ENCODE data around the gene KCNMA1. TPM values are rescaled to one million over a fixed set of nuclear protein-coding genes. Genes with fewer than 3 reads are reported as not detected.

KCNMA1 gene
- polyA plus RNA-seq, 1 donor from 2014 or later = 60.8 TPM

GRCh38 chr10:77015360-77015759 is 622.2 kb downstream of the KCNMA1 start:
- H3K9me3 ChIP-seq (ENCODE audit: low read length) = no peaks in the 10 kb centered on the region
- H3K27ac ChIP-seq (ENCODE audit: low read length) = no peak overlapping the region
- TF ChIP-seq REST (IDR thresholded peaks at IDR 0.05; ENCODE audit: borderline replicate concordance) (no peak), CTCF (IDR thresholded peaks at IDR 0.05; ENCODE audit: poor library complexity, severe bottlenecking) (no peak), SMC3 (conservative IDR thresholded peaks at IDR 0.05; ENCODE audit: poor library complexity) (no peak)
- no peak overlapping the region for H3K9ac ChIP-seq (ENCODE audit: low read length)
- no peaks in the 10 kb centered on the region for H3K79me2 ChIP-seq (replicated peaks; ENCODE audit: insufficient read depth, low read length)
- no peaks in the 10 kb centered on the region for H3K27me3 ChIP-seq (ENCODE audit: insufficient read depth, low read depth, low read length)
- H3K4me2 ChIP-seq (ENCODE audit: low read length) = no peak overlapping the region
- H3K4me3 ChIP-seq (ENCODE audit: low read length) = no peak overlapping the region
- H3K36me3 ChIP-seq (ENCODE audit: insufficient read depth, low read length) = no peaks in the 10 kb centered on the region
- H4K20me1 ChIP-seq (ENCODE audit: insufficient read depth) = no peaks in the 10 kb centered on the region
- H3K9me2 ChIP-seq (ENCODE audit: insufficient read depth, low read length) = no peaks in the 10 kb centered on the region
- H2AFZ ChIP-seq (ENCODE audit: low read depth, low read length) = no peak overlapping the region
- H3F3A ChIP-seq (ENCODE audit: insufficient read depth, low read length, poor library complexity, severe bottlenecking) = no peaks in the 10 kb centered on the region

- Histone ChIP-seq H3K27me3 (ENCODE audit: insufficient read depth, low read depth, low read length) (no peaks in the 10 kb centered on the region), H4K20me1 (ENCODE audit: insufficient read depth) (no peaks in the 10 kb centered on the region), H3K27ac (ENCODE audit: low read length) (no peak overlapping the region), H3F3A (ENCODE audit: insufficient read depth, low read length, poor library complexity, severe bottlenecking) (no peaks in the 10 kb centered on the region), H3K4me3 (ENCODE audit: low read length) (no peak overlapping the region), H3K9me2 (ENCODE audit: insufficient read depth, low read length) (no peaks in the 10 kb centered on the region), H3K4me2 (ENCODE audit: low read length) (no peak overlapping the region), H2AFZ (ENCODE audit: low read depth, low read length) (no peak overlapping the region), H3K9me3 (ENCODE audit: low read length) (no peaks in the 10 kb centered on the region), H3K79me2 (replicated peaks; ENCODE audit: insufficient read depth, low read length) (no peaks in the 10 kb centered on the region), H3K36me3 (ENCODE audit: insufficient read depth, low read length) (no peaks in the 10 kb centered on the region), H3K9ac (ENCODE audit: low read length) (no peak overlapping the region)
- TF ChIP-seq EZH2 (IDR thresholded peaks at IDR 0.05; ENCODE audit: borderline replicate concordance, insufficient read depth, low read length, poor library complexity, severe bottlenecking) (no peak), MXI1 (conservative IDR thresholded peaks at IDR 0.05; ENCODE audit: poor library complexity, severe bottlenecking) (no peak), EP300 (conservative IDR thresholded peaks at IDR 0.05; ENCODE audit: poor library complexity, severe bottlenecking) (no peak), SMC3 (conservative IDR thresholded peaks at IDR 0.05; ENCODE audit: poor library complexity) (no peak), RAD21 (conservative IDR thresholded peaks at IDR 0.05) (no peak), POLR2AphosphoS5 (IDR thresholded peaks at IDR 0.05) (no peak), CTCF (IDR thresholded peaks at IDR 0.05; ENCODE audit: poor library complexity, severe bottlenecking) (no peak), REST (IDR thresholded peaks at IDR 0.05; ENCODE audit: borderline replicate concordance) (no peak), TAF1 (IDR thresholded peaks at IDR 0.05; ENCODE audit: low read depth) (no peak)
Measured at GRCh38 chr10:77012812-77013500, 624.7 kb downstream of the KCNMA1 start.

Measured in neural cell (in vitro differentiated cells).